Parathyroid adenoma (tissue), 2 donors: ENCODE measurements around the gene CCDC171.

Experiments used
- H2AFZ ChIP-seq: fragments of 300-600 bp; sonication (generic); one replicate; pipeline ENCODE4 v1.7.0; 2017; ENCODE audit warnings: antibody characterized with exemption, mild to moderate bottlenecking
- H3K27ac ChIP-seq: fragments of 300-600 bp; sonication (generic); one replicate; pipeline ENCODE4 v1.7.0; 2017
- H3K27me3 ChIP-seq: fragments of 300-600 bp; sonication (generic); one replicate; pipeline ENCODE4 v1.7.0; 2017; ENCODE audit warnings: low read length; ENCODE audit not compliant: control insufficient read depth, insufficient read depth
- H3K36me3 ChIP-seq: fragments of 300-600 bp; sonication (generic); one replicate; pipeline ENCODE4 v1.7.0; 2017; ENCODE audit warnings: low read length; ENCODE audit not compliant: control insufficient read depth, insufficient read depth
- H3K4me1 ChIP-seq: fragments of 300-600 bp; sonication (generic); one replicate; pipeline ENCODE4 v1.7.0; 2017; ENCODE audit warnings: control low read depth
- H3K4me2 ChIP-seq: fragments of 300-600 bp; sonication (generic); one replicate; pipeline ENCODE4 v1.7.0; 2017; ENCODE audit warnings: low read length
- H3K4me3 ChIP-seq: fragments of 300-600 bp; sonication (generic); one replicate; pipeline ENCODE4 v1.7.0; 2017; ENCODE audit warnings: low read depth, low read length
- H3K79me2 ChIP-seq: fragments of 300-600 bp; sonication (generic); one replicate; pipeline ENCODE4 v1.7.0; 2017; ENCODE audit warnings: control low read depth
- H3K9ac ChIP-seq: fragments of 300-600 bp; sonication (generic); one replicate; pipeline ENCODE4 v1.7.0; 2017; ENCODE audit warnings: mild to moderate bottlenecking
- H3K9me3 ChIP-seq: fragments of 300-600 bp; sonication (generic); one replicate; pipeline ENCODE4 v1.7.0; 2017; ENCODE audit warnings: low read length; ENCODE audit not compliant: control insufficient read depth
- CTCF ChIP-seq: fragments of 300-600 bp; sonication (generic); IDR thresholded peaks from one replicate; pipeline ENCODE4 v1.7.0; 2017; ENCODE audit warnings: antibody characterized with exemption, mild to moderate bottlenecking
- donor health status: primary hyperparathyroidism.

Gene CCDC171

GRCh38 chr9:15553528-15553898 lies 670 bp downstream of the CCDC171 start:
- peak overlapping the region; percentile 98 for H2AFZ ChIP-seq
- no peaks in the 10 kb centered on the region for H3K4me1 ChIP-seq
- H3K4me3 ChIP-seq: peak overlapping the region; percentile 86
- no peaks in the 10 kb centered on the region for H3K79me2 ChIP-seq
- H3K36me3 ChIP-seq: no peaks in the 10 kb centered on the region
- no peak overlapping the region for H3K27ac ChIP-seq
- no peaks in the 10 kb centered on the region for H3K27me3 ChIP-seq
- no peaks in the 10 kb centered on the region for H3K9me3 ChIP-seq
- H3K9ac ChIP-seq: no peak overlapping the region
- H3K4me2 ChIP-seq: peak overlapping the region; percentile 89
- TF ChIP-seq CTCF: no peak

GRCh38 chr9:15570769-15571168 lies 17.9 kb downstream of the CCDC171 start:
- Histone ChIP-seq H3K9me3 (no peaks in the 10 kb centered on the region), H3K9ac (no peak overlapping the region), H3K4me3 (no peak overlapping the region), H3K27ac (no peak overlapping the region), H3K4me1 (no peaks in the 10 kb centered on the region), H3K79me2 (no peaks in the 10 kb centered on the region), H3K4me2 (no peak overlapping the region), H2AFZ (no peak overlapping the region), H3K27me3 (no peaks in the 10 kb centered on the region), H3K36me3 (no peaks in the 10 kb centered on the region)
- TF ChIP-seq CTCF: no peak

- Histone ChIP-seq H3K4me2 (no peak overlapping the region), H3K9ac (no peak overlapping the region), H3K27me3 (no peaks in the 10 kb centered on the region), H3K36me3 (no peaks in the 10 kb centered on the region), H3K4me3 (no peak overlapping the region), H3K4me1 (no peaks in the 10 kb centered on the region), H2AFZ (no peak overlapping the region), H3K27ac (no peak overlapping the region), H3K9me3 (no peaks in the 10 kb centered on the region), H3K79me2 (no peaks in the 10 kb centered on the region)
- no peak for TF ChIP-seq CTCF
Measured at GRCh38 chr9:15572200-15572770, 19.4 kb downstream of the CCDC171 start.

DNA sequence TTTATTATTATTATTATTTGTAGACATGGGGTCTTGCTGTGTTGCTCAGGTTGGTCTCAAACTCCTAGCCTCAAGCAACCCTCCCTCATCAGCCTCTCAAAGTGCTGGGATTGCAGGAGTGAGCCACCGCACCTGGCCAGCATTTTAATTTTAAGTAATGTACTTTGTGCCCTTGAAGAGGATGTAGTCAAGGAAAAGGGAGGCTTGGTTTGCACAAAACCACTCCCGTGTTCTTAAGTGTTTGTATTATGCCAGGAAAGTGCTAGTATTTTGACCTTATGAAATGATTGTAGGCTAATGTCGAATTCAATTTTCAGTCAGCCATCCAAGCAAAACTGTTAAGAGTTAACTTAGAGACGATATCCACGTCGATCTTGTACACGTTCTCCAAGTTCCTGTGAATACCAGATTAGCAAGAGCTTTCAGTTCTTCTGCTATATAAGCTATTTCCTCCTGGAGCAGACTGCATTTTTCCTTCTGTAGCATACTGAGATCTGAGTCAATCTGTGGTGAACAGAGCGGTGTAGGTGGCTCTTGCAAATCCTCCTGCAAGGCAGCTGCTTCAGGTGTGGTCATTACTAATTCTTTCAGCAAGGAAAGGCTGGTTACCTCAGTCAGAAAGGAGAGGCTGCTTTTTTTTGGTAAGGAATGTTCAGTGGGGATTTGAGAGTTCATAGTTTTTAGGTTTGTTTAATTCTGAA lies 23.7 kb downstream of the CCDC171 start:
- no peak overlapping the region for H3K9ac ChIP-seq
- TF ChIP-seq CTCF: no peak
- H3K4me3 ChIP-seq: no peak overlapping the region
- no peaks in the 10 kb centered on the region for H3K36me3 ChIP-seq
- no peaks in the 10 kb centered on the region for H3K9me3 ChIP-seq
- H3K4me1 ChIP-seq: no peaks in the 10 kb centered on the region
- H3K27ac ChIP-seq: no peak overlapping the region
- no peaks in the 10 kb centered on the region for H3K27me3 ChIP-seq
- H3K79me2 ChIP-seq: no peaks in the 10 kb centered on the region
- H2AFZ ChIP-seq: no peak overlapping the region
- no peak overlapping the region for H3K4me2 ChIP-seq

DNA sequence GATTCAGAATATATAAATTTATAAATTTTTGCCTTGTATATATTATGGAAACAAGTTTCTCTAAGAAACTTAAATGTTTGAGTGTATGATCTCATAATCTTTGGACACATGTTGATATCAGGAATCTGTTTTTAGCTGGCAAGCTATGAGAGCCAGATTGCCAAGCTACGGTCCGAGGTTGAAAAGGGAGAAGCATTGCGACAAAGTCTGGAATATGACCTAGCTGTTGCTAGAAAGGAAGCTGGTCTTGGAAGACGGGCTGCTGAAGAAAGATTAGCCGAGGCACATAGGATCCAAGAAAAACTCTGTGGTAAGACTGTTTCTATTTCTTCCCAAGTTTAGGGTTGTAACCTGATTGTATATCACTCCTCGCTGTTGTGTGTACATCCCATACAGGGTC lies 25.9 kb downstream of the CCDC171 start:
- no peak overlapping the region for H3K27ac ChIP-seq
- H2AFZ ChIP-seq: no peak overlapping the region
- no peak overlapping the region for H3K4me2 ChIP-seq
- H3K27me3 ChIP-seq: no peaks in the 10 kb centered on the region
- H3K4me1 ChIP-seq: no peaks in the 10 kb centered on the region
- no peaks in the 10 kb centered on the region for H3K79me2 ChIP-seq
- TF ChIP-seq CTCF: no peak
- no peak overlapping the region for H3K4me3 ChIP-seq
- no peak overlapping the region for H3K9ac ChIP-seq
- H3K36me3 ChIP-seq: no peaks in the 10 kb centered on the region
- H3K9me3 ChIP-seq: no peaks in the 10 kb centered on the region
